K562 (cell line): Measurements from ENCODE around the gene SRRM5. TPM values are rescaled to one million over a fixed set of nuclear protein-coding genes. Genes with fewer than 3 reads are reported as not detected.

ENCODE experiments used
- CBX8 ChIP-seq: fragments of 200-600 bp; sonication (generic); IDR thresholded peaks from 2 replicates; pipeline ENCODE4 v1.6.1; 2012; ENCODE audit warnings: borderline replicate concordance, mixed run types, low read depth, mild to moderate bottlenecking, moderate library complexity, mixed read lengths, low read length, control low read depth, inconsistent platforms; ENCODE audit not compliant: poor library complexity, severe bottlenecking; ENCODE audit errors: extremely low read depth
- CC2D1A ChIP-seq: fragments of 450-650 bp; IDR thresholded peaks from 2 replicates; pipeline ENCODE4 v1.6.1; 2017; ENCODE audit warnings: mild to moderate bottlenecking
- CHD2 ChIP-seq: IDR thresholded peaks from 2 replicates; pipeline ENCODE4 v1.6.1; 2011; ENCODE audit warnings: low read depth, low read length
- HOXB6 ChIP-seq: fragments of 250-450 bp; sonication (Bioruptor Pico); IDR thresholded peaks from 2 replicates; pipeline ENCODE4 v1.5.1; 2022; ENCODE audit warnings: mild to moderate bottlenecking, borderline replicate concordance
- LEF1 ChIP-seq: fragments of 450-650 bp; IDR thresholded peaks from 2 replicates; pipeline ENCODE4 v1.6.1; 2016; ENCODE audit warnings: mild to moderate bottlenecking
- MBD1 ChIP-seq: fragments of 250-450 bp; sonication (Bioruptor Pico); IDR thresholded peaks from 2 replicates; pipeline ENCODE4 v1.8.0; 2022; ENCODE audit warnings: inconsistent platforms
- MEF2D ChIP-seq: conservative IDR thresholded peaks from 2 replicates; pipeline ENCODE4 v1.6.1; 2016; ENCODE audit warnings: low read depth, missing genetic modification characterization, missing compliant biosample characterization
- MTA1 ChIP-seq: fragments of 450-650 bp; IDR thresholded peaks from 2 replicates; pipeline ENCODE4 v1.6.1; 2017; ENCODE audit warnings: borderline replicate concordance
- MTA2 ChIP-seq: fragments of 450-650 bp; IDR thresholded peaks from 2 replicates; pipeline ENCODE4 v1.6.1; 2016; ENCODE audit warnings: low read depth
- PCBP1 ChIP-seq: fragments of 200-400 bp; formaldehyde crosslinking; IDR thresholded peaks from 2 replicates; pipeline ENCODE4 v1.6.1; 2018; ENCODE audit warnings: mild to moderate bottlenecking, low read depth, low read length; ENCODE audit not compliant: poor library complexity, severe bottlenecking
- POLR3G ChIP-seq: IDR thresholded peaks from 2 replicates; pipeline ENCODE4 v1.6.1; 2011; ENCODE audit not compliant: insufficient read length, insufficient replicate concordance; ENCODE audit errors: extremely low read depth
- PTTG1 ChIP-seq: fragments of 450-650 bp; IDR thresholded peaks from 2 replicates; pipeline ENCODE4 v1.6.1; 2016; ENCODE audit warnings: low read depth, mild to moderate bottlenecking, missing genetic modification characterization, missing compliant biosample characterization
- RCOR1 ChIP-seq, 2 experiments: IDR thresholded peaks; 2 replicates each; pipeline ENCODE4 v1.6.1; 2012; ENCODE audit warnings: low read depth in 2 of 2, low read length in 2 of 2, borderline replicate concordance in 1 of 2, improper control_type of control experiment in 1 of 2
- THRAP3 ChIP-seq: fragments of 450-650 bp; IDR thresholded peaks from 2 replicates; pipeline ENCODE4 v1.6.1; 2016; ENCODE audit warnings: mild to moderate bottlenecking, inconsistent platforms, borderline replicate concordance
- TRIM24 ChIP-seq, 2 experiments: fragments of 450-650 bp; IDR thresholded peaks; 2 replicates each; pipeline ENCODE4 v1.6.1; 2016
- ZBTB9 ChIP-seq: fragments of 450-650 bp; formaldehyde crosslinking; IDR thresholded peaks from 2 replicates; pipeline ENCODE4 v1.4.0; 2020; ENCODE audit warnings: mild to moderate bottlenecking, moderate library complexity
- ZMIZ1 ChIP-seq, 2 experiments: fragments of 150-350 bp in 1 of 2; IDR thresholded peaks; 2 replicates each; pipeline ENCODE4 v1.6.1; 2012 to 2016; ENCODE audit warnings: low read depth in 2 of 2, low read length in 2 of 2, mild to moderate bottlenecking in 1 of 2, moderate library complexity in 1 of 2
- ZNF146 ChIP-seq: IDR thresholded peaks from one replicate; pipeline ENCODE4 v1.6.1; 2018; ENCODE audit warnings: missing compliant biosample characterization; ENCODE audit not compliant: unreplicated experiment
- ZNF668 ChIP-seq: fragments of 250-450 bp; sonication (Bioruptor Pico); IDR thresholded peaks from 2 replicates; pipeline ENCODE4 v1.8.0; 2022; ENCODE audit warnings: mild to moderate bottlenecking, inconsistent platforms
- polyA plus RNA-seq, 8 experiments: library from polyadenylated mRNA; depleted of rRNA in 4 of 8; stranded (reverse) in 5 of 8; unstranded in 3 of 8; fragments of >200 nt; fragmentation: Nextera tagmentation in 2 of 8; fragmentation: Illumina TruSeq in 1 of 8; extraction: Ambion mirVana in 2 of 8; extraction: Trizol in 1 of 8; gene quantifications; 2 replicates each; pipeline versions ENCODE4 v1.2.1 to v1.2.3, GENCODE V29; 2011 to 2014; ENCODE audit warnings: inconsistent platforms in 1 of 8, missing spikeins in 1 of 8
- total RNA-seq, 7 experiments: library from RNA; depleted of rRNA in 6 of 7; stranded (reverse); fragments of >200 nt in 6 of 7; fragmentation: Illumina TruSeq in 2 of 7; extraction: Trizol in 2 of 7; gene quantifications; 2 replicates each; pipeline versions ENCODE4 v1.2.1 to v1.2.3, GENCODE V29; 2011 to 2021; ENCODE audit warnings: low replicate concordance in 1 of 7

SRRM5 gene
- total and polyA plus RNA-seq, 9 of the 15 experiments (the other 6 are each of a cell fraction or from before 2014, with no cell fraction given): 0.09 to 0.45 (median 0.18) TPM; not detected in 2

GRCh38 chr19:43619262-43620060, 7.6 kb downstream of the SRRM5 start, which contains the start of gene ZNF428 (continued):
- TF ChIP-seq ZMIZ1 (IDR thresholded peaks at IDR 0.05; ENCODE audit: low read depth in 2 of 2, low read length in 2 of 2) (no peak), MEF2D (tag) (no peak), MBD1 (CRISPR knock-in tag) (no peak), MTA2 (no peak), ZBTB9 (CRISPR knock-in tag) (no peak), THRAP3 (no peak), TRIM24 (IDR thresholded peaks at IDR 0.05) (no peak), CBX8 (no peak), PCBP1 (no peak), LEF1 (no peak), ZNF668 (CRISPR knock-in tag) (0 out of 2 replicates have a peak, but pooled peaks have one; percentile 54), MTA1 (no peak; the same call in 1 of the 2 replicates), CHD2 (no peak), CC2D1A (no peak), PTTG1 (no peak), RCOR1 (IDR thresholded peaks at IDR 0.05; ENCODE audit: borderline replicate concordance in 1 of 2, low read depth in 2 of 2, low read length in 2 of 2) (peak; percentile 30 to 63; a peak in 2 of 4 replicates), HOXB6 (CRISPR knock-in tag) (no peak), ZNF146 (no peak), POLR3G (no peak)
